Loucy (cell line): ENCODE results near the gene ARHGAP10.

Experiments used
- EZH2phosphoT487 ChIP-seq: fragments of 200-600 bp; IDR thresholded peaks from 2 replicates; pipeline ENCODE4 v1.6.1; 2018; ENCODE audit warnings: antibody characterized with exemption, mild to moderate bottlenecking, moderate library complexity, borderline replicate concordance
- TF ChIP-seq, protein P1 (sequence below): fragments of 200-600 bp; sonication (generic); conservative IDR thresholded peaks from 2 replicates; pipeline ENCODE4 v1.5.1; 2014; ENCODE audit warnings: mild to moderate bottlenecking, antibody characterized with exemption, low read length

DNA sequence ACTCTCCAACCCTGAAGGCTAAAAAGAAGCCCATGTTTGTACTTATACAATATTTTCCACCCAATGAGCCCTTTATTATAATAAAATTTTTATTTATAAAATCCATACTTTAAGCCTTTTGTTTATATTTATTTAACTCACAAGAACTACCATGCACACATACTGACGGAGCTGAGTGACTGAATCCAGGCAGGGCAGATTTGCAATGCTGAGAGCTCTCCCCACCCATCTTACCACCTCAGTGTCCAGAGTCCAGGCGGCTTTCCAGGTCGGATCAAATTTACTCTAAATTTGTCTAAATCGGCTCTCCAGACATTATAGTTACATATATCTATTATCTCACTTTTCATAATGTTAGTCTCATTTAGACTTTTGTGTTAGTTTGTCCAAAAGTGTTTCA is 74.1 kb downstream of the ARHGAP10 start:
- TF ChIP-seq, protein P1, sequence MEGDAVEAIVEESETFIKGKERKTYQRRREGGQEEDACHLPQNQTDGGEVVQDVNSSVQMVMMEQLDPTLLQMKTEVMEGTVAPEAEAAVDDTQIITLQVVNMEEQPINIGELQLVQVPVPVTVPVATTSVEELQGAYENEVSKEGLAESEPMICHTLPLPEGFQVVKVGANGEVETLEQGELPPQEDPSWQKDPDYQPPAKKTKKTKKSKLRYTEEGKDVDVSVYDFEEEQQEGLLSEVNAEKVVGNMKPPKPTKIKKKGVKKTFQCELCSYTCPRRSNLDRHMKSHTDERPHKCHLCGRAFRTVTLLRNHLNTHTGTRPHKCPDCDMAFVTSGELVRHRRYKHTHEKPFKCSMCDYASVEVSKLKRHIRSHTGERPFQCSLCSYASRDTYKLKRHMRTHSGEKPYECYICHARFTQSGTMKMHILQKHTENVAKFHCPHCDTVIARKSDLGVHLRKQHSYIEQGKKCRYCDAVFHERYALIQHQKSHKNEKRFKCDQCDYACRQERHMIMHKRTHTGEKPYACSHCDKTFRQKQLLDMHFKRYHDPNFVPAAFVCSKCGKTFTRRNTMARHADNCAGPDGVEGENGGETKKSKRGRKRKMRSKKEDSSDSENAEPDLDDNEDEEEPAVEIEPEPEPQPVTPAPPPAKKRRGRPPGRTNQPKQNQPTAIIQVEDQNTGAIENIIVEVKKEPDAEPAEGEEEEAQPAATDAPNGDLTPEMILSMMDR = no peak
- TF ChIP-seq EZH2phosphoT487 = no peak
